ENCODE data around the gene RTN4R. TPM values are rescaled to one million over a fixed set of nuclear protein-coding genes. Genes with fewer than 3 reads are reported as not detected.

Gene RTN4R
- total and polyA plus RNA-seq, 9 of the 15 experiments (the other 6 are each of a cell fraction or from before 2014, with no cell fraction given): 0.04 to 2.8 (median 1.4) TPM; not detected in 3

DNA sequence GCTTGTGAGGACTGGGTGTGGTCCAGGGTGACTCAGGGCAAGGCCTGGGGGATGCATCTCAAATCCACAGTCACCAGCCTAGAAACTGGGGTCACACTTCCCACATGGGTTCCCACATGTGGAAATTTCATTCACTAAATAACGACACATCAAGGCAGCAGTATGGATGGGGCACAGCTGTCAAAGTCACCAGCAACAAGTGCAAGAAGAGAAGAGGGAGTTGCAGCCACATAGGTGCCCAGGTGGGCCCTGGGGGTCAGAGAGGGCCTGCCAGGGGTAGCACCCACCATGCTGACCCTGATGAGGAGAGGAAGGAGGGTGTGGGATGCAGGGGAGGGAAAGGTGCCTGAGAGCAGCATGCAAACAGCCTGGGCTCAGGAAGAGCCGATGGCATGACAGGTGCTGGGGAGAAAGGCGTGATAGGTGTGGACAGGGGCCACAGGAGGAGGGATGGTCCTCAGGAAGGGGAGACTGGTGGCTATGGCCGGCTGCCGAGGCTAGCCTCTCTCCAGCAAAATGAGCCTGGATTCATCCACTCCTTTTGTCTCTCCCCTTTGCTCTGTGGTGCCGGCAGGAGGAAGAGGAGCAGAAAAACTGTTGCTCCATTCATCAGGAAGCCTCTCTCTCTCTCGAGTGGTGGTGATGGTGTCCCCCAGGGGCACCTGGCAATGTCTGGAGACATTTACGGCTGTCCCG, 29.4 kb upstream of the RTN4R start (continued):
- TF ChIP-seq, protein P1, sequence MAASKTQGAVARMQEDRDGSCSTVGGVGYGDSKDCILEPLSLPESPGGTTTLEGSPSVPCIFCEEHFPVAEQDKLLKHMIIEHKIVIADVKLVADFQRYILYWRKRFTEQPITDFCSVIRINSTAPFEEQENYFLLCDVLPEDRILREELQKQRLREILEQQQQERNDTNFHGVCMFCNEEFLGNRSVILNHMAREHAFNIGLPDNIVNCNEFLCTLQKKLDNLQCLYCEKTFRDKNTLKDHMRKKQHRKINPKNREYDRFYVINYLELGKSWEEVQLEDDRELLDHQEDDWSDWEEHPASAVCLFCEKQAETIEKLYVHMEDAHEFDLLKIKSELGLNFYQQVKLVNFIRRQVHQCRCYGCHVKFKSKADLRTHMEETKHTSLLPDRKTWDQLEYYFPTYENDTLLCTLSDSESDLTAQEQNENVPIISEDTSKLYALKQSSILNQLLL (CRISPR knock-in tag; IDR thresholded peaks at IDR 0.05; ENCODE audit: borderline replicate concordance): peak; percentile 22; the same call in 1 of the 2 replicates
- TF ChIP-seq ARID1B (IDR thresholded peaks at IDR 0.05): no peak
- no peak for TF ChIP-seq ZNF699 (CRISPR knock-in tag; IDR thresholded peaks at IDR 0.05; ENCODE audit: insufficient replicate concordance)
- no peak for TF ChIP-seq TRIM24 (IDR thresholded peaks at IDR 0.05)
- TF ChIP-seq ZNF696 (CRISPR knock-in tag; conservative IDR thresholded peaks at IDR 0.05): no peak
- no peak for TF ChIP-seq JUND (IDR thresholded peaks at IDR 0.05; ENCODE audit: borderline replicate concordance, low read depth, low read length)
- TF ChIP-seq JUND (tag; IDR thresholded peaks at IDR 0.05; ENCODE audit: borderline replicate concordance, low read depth, low read length): no peak
- TF ChIP-seq PML (IDR thresholded peaks at IDR 0.05; ENCODE audit: low read length): no peak
- no peak for TF ChIP-seq MYBL2 (IDR thresholded peaks at IDR 0.05; ENCODE audit: low read depth)
- TF ChIP-seq MYBL2 (CRISPR knock-in tag; IDR thresholded peaks at IDR 0.05; ENCODE audit: borderline replicate concordance): 0 out of 2 replicates have a peak, but pooled peaks have one; percentile 2
- no peak for TF ChIP-seq ZNF583 (CRISPR knock-in tag; IDR thresholded peaks at IDR 0.05)
- peak; percentile 37; the same call in 1 of the 2 replicates for TF ChIP-seq ZNF124 (CRISPR knock-in tag; IDR thresholded peaks at IDR 0.05)
- no peak for TF ChIP-seq ZNF586 (CRISPR knock-in tag; conservative IDR thresholded peaks at IDR 0.05)
- TF ChIP-seq ATF1 (CRISPR knock-in tag; IDR thresholded peaks at IDR 0.05): peak; percentile 2; the same call in 1 of the 2 replicates
- no peak for TF ChIP-seq ATF1 (tag; IDR thresholded peaks at IDR 0.05)
- TF ChIP-seq, protein P2, sequence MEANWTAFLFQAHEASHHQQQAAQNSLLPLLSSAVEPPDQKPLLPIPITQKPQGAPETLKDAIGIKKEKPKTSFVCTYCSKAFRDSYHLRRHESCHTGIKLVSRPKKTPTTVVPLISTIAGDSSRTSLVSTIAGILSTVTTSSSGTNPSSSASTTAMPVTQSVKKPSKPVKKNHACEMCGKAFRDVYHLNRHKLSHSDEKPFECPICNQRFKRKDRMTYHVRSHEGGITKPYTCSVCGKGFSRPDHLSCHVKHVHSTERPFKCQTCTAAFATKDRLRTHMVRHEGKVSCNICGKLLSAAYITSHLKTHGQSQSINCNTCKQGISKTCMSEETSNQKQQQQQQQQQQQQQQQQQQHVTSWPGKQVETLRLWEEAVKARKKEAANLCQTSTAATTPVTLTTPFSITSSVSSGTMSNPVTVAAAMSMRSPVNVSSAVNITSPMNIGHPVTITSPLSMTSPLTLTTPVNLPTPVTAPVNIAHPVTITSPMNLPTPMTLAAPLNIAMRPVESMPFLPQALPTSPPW (CRISPR knock-in tag; IDR thresholded peaks at IDR 0.05): no peak
- TF ChIP-seq, protein P3, sequence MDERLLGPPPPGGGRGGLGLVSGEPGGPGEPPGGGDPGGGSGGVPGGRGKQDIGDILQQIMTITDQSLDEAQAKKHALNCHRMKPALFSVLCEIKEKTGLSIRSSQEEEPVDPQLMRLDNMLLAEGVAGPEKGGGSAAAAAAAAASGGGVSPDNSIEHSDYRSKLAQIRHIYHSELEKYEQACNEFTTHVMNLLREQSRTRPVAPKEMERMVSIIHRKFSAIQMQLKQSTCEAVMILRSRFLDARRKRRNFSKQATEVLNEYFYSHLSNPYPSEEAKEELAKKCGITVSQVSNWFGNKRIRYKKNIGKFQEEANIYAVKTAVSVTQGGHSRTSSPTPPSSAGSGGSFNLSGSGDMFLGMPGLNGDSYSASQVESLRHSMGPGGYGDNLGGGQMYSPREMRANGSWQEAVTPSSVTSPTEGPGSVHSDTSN (CRISPR knock-in tag; IDR thresholded peaks at IDR 0.05; ENCODE audit: low read depth): peak; percentile 6; the same call in 1 of the 2 replicates
- TF ChIP-seq, protein P3 (tag; conservative IDR thresholded peaks at IDR 0.05; ENCODE audit: low read depth): no peak
- no peak for TF ChIP-seq PHB2 (IDR thresholded peaks at IDR 0.05; ENCODE audit: low read depth)
- no peak for TF ChIP-seq JUN (IDR thresholded peaks at IDR 0.05; ENCODE audit: borderline replicate concordance, low read depth, low read length)
- TF ChIP-seq JUN (CRISPR knock-in tag; IDR thresholded peaks at IDR 0.05; ENCODE audit: borderline replicate concordance): no peak
- TF ChIP-seq, protein P4, sequence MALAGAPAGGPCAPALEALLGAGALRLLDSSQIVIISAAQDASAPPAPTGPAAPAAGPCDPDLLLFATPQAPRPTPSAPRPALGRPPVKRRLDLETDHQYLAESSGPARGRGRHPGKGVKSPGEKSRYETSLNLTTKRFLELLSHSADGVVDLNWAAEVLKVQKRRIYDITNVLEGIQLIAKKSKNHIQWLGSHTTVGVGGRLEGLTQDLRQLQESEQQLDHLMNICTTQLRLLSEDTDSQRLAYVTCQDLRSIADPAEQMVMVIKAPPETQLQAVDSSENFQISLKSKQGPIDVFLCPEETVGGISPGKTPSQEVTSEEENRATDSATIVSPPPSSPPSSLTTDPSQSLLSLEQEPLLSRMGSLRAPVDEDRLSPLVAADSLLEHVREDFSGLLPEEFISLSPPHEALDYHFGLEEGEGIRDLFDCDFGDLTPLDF (CRISPR knock-in tag; IDR thresholded peaks at IDR 0.05): 0 out of 2 replicates have a peak, but pooled peaks have one; percentile 41
- TF ChIP-seq NONO (IDR thresholded peaks at IDR 0.05; ENCODE audit: low read depth in 2 of 2, low read length in 1 of 2): no peak

Measured in K562 (cell line).